Stomach (tissue), 9 donors: ENCODE results near the gene ARL16. TPM values are rescaled to one million over a fixed set of nuclear protein-coding genes. Genes with fewer than 3 reads are reported as not detected.

Experiments used
- DNase-seq, 2 donors: peaks; one replicate each; pipeline versions ENCODE4 v3.0.0 to v3.0.0-alpha.2; 2013 to 2019
- H3K27ac ChIP-seq, 5 donors: fragments of 200-600 bp in 4 of 5; sonication (generic) in 4 of 5; one replicate each; pipeline ENCODE4 v1.5.1; 2013 to 2019; ENCODE audit warnings: mild to moderate bottlenecking in 1 of 5, moderate library complexity in 1 of 5
- H3K27me3 ChIP-seq, 3 donors: fragments of 200-600 bp; sonication (generic); one replicate each; pipeline ENCODE4 v1.5.1; 2017 to 2019; ENCODE audit warnings: mixed run types in 1 of 3
- H3K36me3 ChIP-seq, 4 donors: fragments of 200-600 bp; sonication (generic); 1 replicate in 3 of 4; 2 replicates in 1 of 4; pipeline ENCODE4 v1.5.1; 2016 to 2019
- H3K4me1 ChIP-seq, 4 donors: fragments of 200-600 bp; sonication (generic); one replicate each; pipeline ENCODE4 v1.5.1; 2016 to 2019
- H3K4me3 ChIP-seq, 4 donors: fragments of 200-600 bp; sonication (generic) in 3 of 4; one replicate each; pipeline ENCODE4 v1.5.1; 2016 to 2019; ENCODE audit warnings: mild to moderate bottlenecking in 1 of 4
- H3K9me3 ChIP-seq, 4 donors: fragments of 200-600 bp; sonication (generic); one replicate each; pipeline ENCODE4 v1.5.1; 2016 to 2019
- CTCF ChIP-seq, 7 experiments: fragments of 450-650 bp in 4 of 7; fragments of 200-600 bp in 3 of 7; sonication (generic) in 3 of 7; IDR thresholded peaks; one replicate each; pipeline ENCODE4 v1.5.1; 2016 to 2019; ENCODE audit warnings: antibody characterized with exemption in 7 of 7, control low read depth in 2 of 7, mild to moderate bottlenecking in 1 of 7
- EP300 ChIP-seq: sonication (generic); formaldehyde crosslinking; IDR thresholded peaks from one replicate; pipeline ENCODE4 v1.6.1; 2017; ENCODE audit warnings: antibody characterized with exemption
- POLR2A ChIP-seq, 4 donors: fragments of 450-650 bp; IDR thresholded peaks; one replicate each; pipeline ENCODE4 v1.6.1; 2016; ENCODE audit warnings: antibody characterized with exemption in 4 of 4, control low read depth in 2 of 4, mild to moderate bottlenecking in 1 of 4, moderate library complexity in 1 of 4
- POLR2AphosphoS5 ChIP-seq, 3 donors: sonication (generic); formaldehyde crosslinking; IDR thresholded peaks; one replicate each; pipeline ENCODE4 v1.6.1; 2016; ENCODE audit warnings: antibody characterized with exemption in 3 of 3
- WGBS, 5 donors: extraction: QIAGEN DNeasy Blood & Tissue Kit in 3 of 5; methylation state at CpG; one replicate each; pipeline versions ENCODE4 v1.1.5 to v1.1.7; 2013 to 2018; 5-methylcytosine and 5-hydroxymethylcytosine counted together
- intact Hi-C: fragments of 100-400 bp; cut with DNase I; formaldehyde crosslinking; loops from one replicate; pipeline ENCODE4 v1.15.1; 2023; ENCODE audit warnings: low total_unique reads
- polyA plus RNA-seq, 3 donors: library from polyadenylated mRNA; stranded (reverse); fragments of 200-250 nt; gene quantifications; one replicate each; pipeline ENCODE4 v1.2.3, GENCODE V29; 2013
- total RNA-seq, 5 donors: library from RNA; depleted of rRNA; stranded (reverse); fragments of >200 nt; gene quantifications; one replicate each; pipeline versions ENCODE4 v1.1.0 to v1.2.3, GENCODE V29; 2014 to 2016
- donor health status: healthy with polysubstance abuse.
- donor health status: Bipolar disorder and iron deficiency.
- donor health status: healthy.

The ARL16 gene
- total and polyA plus RNA-seq, 8 donors = 8.1 to 109 (median 39.8) TPM

GRCh38 chr17:81691608-81692007, 8.0 kb upstream of the ARL16 start:
- no peak overlapping the region for H3K27ac ChIP-seq
- H3K9me3 ChIP-seq = no peaks in the 10 kb centered on the region
- no peaks in the 10 kb centered on the region for H3K27me3 ChIP-seq
- H3K4me3 ChIP-seq = no peak overlapping the region
- peaks cover 0 to 2% (median under 1%) of the 10 kb centered on the region in 4 donors for H3K4me1 ChIP-seq
- intact Hi-C loops = no loop called here
- peaks cover 98 to 100% (median 100%) of the 10 kb centered on the region in 4 donors for H3K36me3 ChIP-seq
- TF ChIP-seq EP300 (no peak), POLR2A (IDR thresholded peaks at IDR 0.05) (no peak), POLR2AphosphoS5 (IDR thresholded peaks at IDR 0.05) (no peak), CTCF (IDR thresholded peaks at IDR 0.05) (no peak)
- WGBS, 5 donors = 94 to 99% (median 95%) methylated on average over 20 of the region's 20 CpGs
- no peak for DNase-seq

- 91 to 94% (median 92%) methylated on average over 18 of the region's 18 CpGs for WGBS, 5 donors
- Histone ChIP-seq H3K27ac (no peak overlapping the region), H3K36me3 (peaks cover 98 to 100% (median 100%) of the 10 kb centered on the region in 4 donors), H3K9me3 (no peaks in the 10 kb centered on the region), H3K27me3 (no peaks in the 10 kb centered on the region), H3K4me3 (no peak overlapping the region), H3K4me1 (peaks cover 0 to 6% (median 3%) of the 10 kb centered on the region in 4 donors)
- no peak for DNase-seq
- TF ChIP-seq POLR2A (IDR thresholded peaks at IDR 0.05) (no peak), CTCF (IDR thresholded peaks at IDR 0.05) (no peak), EP300 (no peak)
- intact Hi-C loops = no loop called here
Measured at GRCh38 chr17:81691196-81691595, 7.6 kb upstream of the ARL16 start.

GRCh38 chr17:81690549-81690948, 7.0 kb upstream of the ARL16 start:
- intact Hi-C loops = no loop called here
- Histone ChIP-seq H3K27me3 (no peaks in the 10 kb centered on the region), H3K27ac (no peak overlapping the region), H3K36me3 (peaks cover 95 to 100% (median 100%) of the 10 kb centered on the region in 4 donors), H3K4me3 (no peak overlapping the region), H3K4me1 (peaks cover 3 to 13% (median 9%) of the 10 kb centered on the region in 4 donors), H3K9me3 (no peaks in the 10 kb centered on the region)
- TF ChIP-seq CTCF (IDR thresholded peaks at IDR 0.05) = no peak
- no peak for TF ChIP-seq POLR2A (IDR thresholded peaks at IDR 0.05)
- TF ChIP-seq EP300 = no peak
- no peak for TF ChIP-seq POLR2AphosphoS5 (IDR thresholded peaks at IDR 0.05)
- no peak for DNase-seq
- 75 to 88% (median 81%) methylated on average over 11 to 17 of the region's 17 CpGs for WGBS, 5 donors

- Histone ChIP-seq H3K36me3 (peaks cover 90 to 100% (median 98%) of the 10 kb centered on the region in 4 donors), H3K4me1 (peaks cover 7 to 18% (median 13%) of the 10 kb centered on the region in 4 donors), H3K9me3 (no peaks in the 10 kb centered on the region), H3K27me3 (no peaks in the 10 kb centered on the region), H3K27ac (no peak overlapping the region), H3K4me3 (no peak overlapping the region)
- TF ChIP-seq POLR2A (IDR thresholded peaks at IDR 0.05) (no peak), CTCF (IDR thresholded peaks at IDR 0.05) (no peak), POLR2AphosphoS5 (IDR thresholded peaks at IDR 0.05) (no peak)
- DNase-seq = no peak
- intact Hi-C loops = no loop called here
- 83 to 94% (median 91%) methylated on average over 15 to 18 of the region's 18 CpGs for WGBS, 5 donors
Measured at GRCh38 chr17:81690066-81690465, 6.5 kb upstream of the ARL16 start.
